GM20431 (cell line): ENCODE results near the gene KAZN.

Source experiments
- in situ Hi-C: fragments of 300-500 bp; cut with MseI, MboI; formaldehyde crosslinking; loops from one replicate; pipeline ENCODE4 v1.15.0; 2020; ENCODE audit warnings: low sequenced_read_pairs; ENCODE audit not compliant: unreplicated experiment

Gene KAZN

DNA sequence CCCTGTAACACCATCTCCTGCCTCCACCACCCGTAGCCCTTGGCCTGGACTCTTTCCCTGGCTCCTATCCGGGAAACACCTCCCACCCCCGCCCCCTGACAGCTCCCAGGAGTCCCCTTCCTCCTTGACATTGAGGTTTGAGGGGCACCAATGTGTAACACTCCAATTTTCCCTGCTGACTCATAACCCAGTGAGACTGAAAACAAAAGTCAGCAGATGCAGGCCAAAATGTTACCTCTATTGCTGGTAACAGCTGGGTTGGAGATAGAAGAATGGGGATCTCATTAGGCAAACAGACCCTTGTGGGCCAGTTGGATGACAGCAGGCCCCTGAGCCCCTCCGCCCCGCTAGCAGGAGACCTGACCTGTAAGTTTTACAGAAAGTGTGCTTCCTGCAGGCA, 237.2 kb downstream of the KAZN start:
- in situ Hi-C loops = no loop called here

- in situ Hi-C loops = no loop called here
These were observed 238.1 kb downstream of the KAZN start for GRCh38 chr1:14836426-14837140.

- in situ Hi-C loops = no loop called here
These were observed 241.9 kb downstream of the KAZN start for GRCh38 chr1:14840374-14840773.

- in situ Hi-C loops = no loop called here
These were observed 243.0 kb downstream of the KAZN start for GRCh38 chr1:14841456-14841855.

DNA sequence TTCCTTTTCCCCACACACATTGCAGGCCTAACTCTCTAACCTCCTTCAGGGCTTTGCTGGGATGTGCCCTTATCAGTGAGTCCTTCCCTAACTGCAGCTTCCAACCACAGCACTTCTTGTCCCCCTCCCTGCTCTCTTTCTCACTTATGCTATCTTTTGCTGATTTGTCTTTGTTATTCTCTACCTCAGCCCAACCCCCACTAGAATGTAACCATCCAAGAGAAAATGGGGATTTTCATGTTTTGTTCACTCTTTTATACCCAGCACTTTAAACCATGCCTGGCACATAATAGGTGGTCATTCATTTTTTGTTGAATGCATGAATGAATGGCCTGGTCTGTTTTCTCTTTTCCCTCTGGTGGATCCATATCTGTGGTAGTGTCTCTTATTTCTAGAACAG, 243.5 kb downstream of the KAZN start:
- in situ Hi-C loops = no loop called here

GRCh38 chr1:14842361-14842760, 243.9 kb downstream of the KAZN start:
- in situ Hi-C loops = no loop called here

GRCh38 chr1:14842891-14843290, 244.4 kb downstream of the KAZN start:
- in situ Hi-C loops = no loop called here

GRCh38 chr1:14843525-14843924, 245.0 kb downstream of the KAZN start:
- in situ Hi-C loops = no loop called here

DNA sequence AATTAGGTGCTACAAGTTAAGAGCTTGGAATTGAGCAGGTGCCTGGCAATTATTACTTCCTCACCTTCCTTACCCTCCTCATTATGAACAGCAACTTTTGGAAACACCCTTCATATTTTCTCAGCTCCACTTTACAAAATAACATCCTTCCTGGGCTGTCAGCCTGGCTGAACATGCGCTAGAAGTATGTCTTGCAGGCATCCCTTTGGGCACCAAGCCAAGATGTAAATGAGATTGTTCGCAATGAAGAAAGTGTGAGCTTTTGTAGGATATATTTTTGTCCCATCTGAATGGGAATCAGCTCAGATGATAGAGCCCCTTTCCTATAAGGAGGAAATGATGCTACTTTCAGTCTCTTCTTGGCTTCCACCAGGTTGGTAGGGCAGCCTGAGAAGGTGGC, 245.9 kb downstream of the KAZN start:
- in situ Hi-C loops = no loop called here

DNA sequence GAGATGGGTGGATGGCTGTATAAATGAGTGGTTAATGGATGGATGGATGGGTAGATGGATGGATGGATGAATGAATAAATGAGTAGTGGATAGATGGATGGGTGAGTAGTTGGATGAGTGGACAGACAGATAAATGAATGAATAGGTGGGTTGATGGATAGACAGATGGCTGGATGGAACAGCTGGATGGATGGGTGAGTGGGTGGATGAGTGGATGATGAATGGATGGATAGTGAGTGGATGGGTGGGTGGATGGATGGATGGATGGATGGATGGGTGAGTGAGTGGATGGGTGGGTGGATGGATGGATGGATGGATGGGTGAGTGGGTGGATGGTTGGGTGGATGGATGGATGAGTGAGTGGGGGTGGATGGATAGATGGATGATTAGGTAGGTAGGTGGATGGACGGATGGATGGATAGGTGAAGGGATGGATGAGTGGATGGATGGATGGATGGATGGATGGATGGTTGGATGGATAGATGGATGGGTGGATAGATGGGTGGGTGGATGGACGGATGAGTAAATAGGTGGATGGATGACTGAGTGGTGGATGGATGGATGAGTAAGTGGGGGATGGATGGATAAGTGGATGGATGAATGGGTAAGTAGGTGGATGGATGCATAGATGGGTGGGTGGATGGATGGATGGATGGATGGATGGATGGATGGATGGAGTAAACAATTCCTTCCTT, 246.6 kb downstream of the KAZN start:
- in situ Hi-C loops = no loop called here

GRCh38 chr1:14845851-14846250, 247.4 kb downstream of the KAZN start:
- in situ Hi-C loops = no loop called here

GRCh38 chr1:14846688-14847087, 248.2 kb downstream of the KAZN start:
- in situ Hi-C loops = no loop called here

DNA sequence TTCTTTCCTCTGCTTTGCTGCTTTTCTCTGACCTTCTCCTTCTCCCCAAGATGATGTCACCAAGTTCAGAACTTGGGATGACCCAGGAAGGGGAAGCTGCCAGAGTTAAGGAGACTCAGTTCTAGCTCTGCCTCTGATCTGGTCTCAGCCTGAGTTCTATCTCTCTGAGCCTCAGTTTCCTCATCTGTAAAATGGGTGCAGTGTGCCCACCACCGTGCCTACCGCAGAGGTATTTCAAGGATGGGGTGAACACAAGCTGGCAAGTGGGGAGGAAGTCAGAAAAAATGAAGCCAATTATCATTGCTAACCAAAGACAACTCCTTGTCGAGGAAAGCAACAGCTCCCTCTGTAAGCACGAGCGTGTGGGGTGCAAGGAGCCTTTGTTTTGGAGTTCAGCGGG, 249.7 kb downstream of the KAZN start:
- in situ Hi-C loops = no loop called here

- in situ Hi-C loops = no loop called here
These were observed 250.1 kb downstream of the KAZN start for GRCh38 chr1:14848625-14849024.

- in situ Hi-C loops = no loop called here
These were observed 250.6 kb downstream of the KAZN start for GRCh38 chr1:14849038-14849437.

GRCh38 chr1:14850563-14850962, 252.1 kb downstream of the KAZN start:
- in situ Hi-C loops = no loop called here

DNA sequence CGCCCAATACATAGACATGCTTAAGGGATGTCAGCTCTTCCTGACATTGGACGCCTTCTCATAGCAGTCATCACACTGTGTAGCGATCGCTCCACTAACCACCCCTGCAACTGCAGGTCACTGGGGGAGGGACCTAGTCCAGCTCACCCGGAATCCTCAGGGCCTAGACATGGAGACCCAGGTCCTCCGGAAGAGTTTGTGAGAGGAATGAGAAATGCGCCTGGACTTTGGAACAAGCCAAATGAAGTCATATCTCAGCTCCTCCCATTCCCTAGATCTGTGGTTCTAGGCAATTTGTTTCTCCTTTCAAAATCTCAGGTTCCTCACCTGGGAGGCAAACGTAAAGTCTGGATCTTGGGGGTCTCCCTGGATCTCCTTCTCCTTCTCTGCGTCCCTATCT, 253.3 kb downstream of the KAZN start:
- in situ Hi-C loops = no loop called here

- in situ Hi-C loops = no loop called here
These were observed 253.8 kb downstream of the KAZN start for GRCh38 chr1:14852291-14852690.

DNA sequence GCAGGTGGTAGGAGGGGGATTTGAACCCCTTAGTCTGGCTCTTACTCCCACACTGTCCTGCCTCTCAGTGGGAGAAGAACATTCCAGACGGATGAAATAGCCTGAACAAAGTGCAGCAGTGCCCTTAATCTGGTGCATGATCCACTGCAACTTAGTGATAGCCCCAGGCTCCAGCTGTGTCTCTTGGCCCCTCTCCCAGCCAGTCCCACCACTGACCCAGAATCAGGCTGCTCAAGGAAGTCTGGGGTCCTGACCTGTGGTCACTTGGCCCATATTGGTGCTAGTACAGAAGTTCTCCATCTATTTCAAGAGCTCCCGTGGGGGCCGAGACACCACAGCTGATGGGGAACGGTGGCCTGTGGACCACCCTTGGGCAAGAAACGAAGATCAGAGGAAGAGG, 255.0 kb downstream of the KAZN start:
- in situ Hi-C loops = no loop called here

DNA sequence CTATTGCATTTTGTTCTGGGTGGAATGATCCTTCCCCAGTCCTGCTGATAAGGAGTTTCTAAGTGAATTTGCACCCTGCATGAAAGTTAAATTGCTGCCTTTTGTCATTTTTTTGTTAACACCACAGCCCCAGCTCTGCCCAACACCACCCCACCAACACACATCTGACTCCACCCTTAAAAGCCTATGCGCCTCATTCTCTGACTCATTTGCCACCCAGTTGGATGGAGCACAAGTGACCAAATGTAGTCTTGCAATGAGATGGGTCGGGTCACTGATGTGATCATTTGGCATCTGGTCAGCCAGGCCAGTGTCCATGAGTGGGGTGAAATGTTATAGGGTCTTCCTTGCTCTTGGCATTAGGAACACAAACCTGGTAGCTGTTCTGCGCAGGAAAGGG, 256.8 kb downstream of the KAZN start:
- in situ Hi-C loops = no loop called here

GRCh38 chr1:14855801-14856200, 257.3 kb downstream of the KAZN start:
- in situ Hi-C loops = no loop called here
